ENCODE data around the gene C2orf76.

Gene C2orf76

GRCh38 chr2:119295688-119296375 is 70.8 kb downstream of the C2orf76 start:
- ATAC-seq: no peak
- no peak for TF ChIP-seq GLIS3 (CRISPR knock-in tag; IDR thresholded peaks at IDR 0.05)
- no peak for TF ChIP-seq RARB (CRISPR knock-in tag; IDR thresholded peaks at IDR 0.05)
- no peak for TF ChIP-seq ZFP30 (CRISPR knock-in tag; IDR thresholded peaks at IDR 0.05)
- no peak for TF ChIP-seq TSHZ2 (CRISPR knock-in tag; IDR thresholded peaks at IDR 0.05)
- TF ChIP-seq OSR1 (CRISPR knock-in tag; IDR thresholded peaks at IDR 0.05): no peak
- TF ChIP-seq CSDC2 (CRISPR knock-in tag; IDR thresholded peaks at IDR 0.05): no peak
- TF ChIP-seq, protein P1, sequence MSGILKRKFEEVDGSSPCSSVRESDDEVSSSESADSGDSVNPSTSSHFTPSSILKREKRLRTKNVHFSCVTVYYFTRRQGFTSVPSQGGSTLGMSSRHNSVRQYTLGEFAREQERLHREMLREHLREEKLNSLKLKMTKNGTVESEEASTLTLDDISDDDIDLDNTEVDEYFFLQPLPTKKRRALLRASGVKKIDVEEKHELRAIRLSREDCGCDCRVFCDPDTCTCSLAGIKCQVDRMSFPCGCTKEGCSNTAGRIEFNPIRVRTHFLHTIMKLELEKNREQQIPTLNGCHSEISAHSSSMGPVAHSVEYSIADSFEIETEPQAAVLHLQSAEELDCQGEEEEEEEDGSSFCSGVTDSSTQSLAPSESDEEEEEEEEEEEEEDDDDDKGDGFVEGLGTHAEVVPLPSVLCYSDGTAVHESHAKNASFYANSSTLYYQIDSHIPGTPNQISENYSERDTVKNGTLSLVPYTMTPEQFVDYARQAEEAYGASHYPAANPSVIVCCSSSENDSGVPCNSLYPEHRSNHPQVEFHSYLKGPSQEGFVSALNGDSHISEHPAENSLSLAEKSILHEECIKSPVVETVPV (CRISPR knock-in tag; IDR thresholded peaks at IDR 0.05): no peak
- no peak for TF ChIP-seq ZFP3 (CRISPR knock-in tag; IDR thresholded peaks at IDR 0.05)
- no peak for TF ChIP-seq BACH2 (CRISPR knock-in tag; IDR thresholded peaks at IDR 0.05; ENCODE audit: borderline replicate concordance)
- TF ChIP-seq TCF4 (CRISPR knock-in tag; IDR thresholded peaks at IDR 0.05; ENCODE audit: borderline replicate concordance): no peak
- TF ChIP-seq, protein P2, sequence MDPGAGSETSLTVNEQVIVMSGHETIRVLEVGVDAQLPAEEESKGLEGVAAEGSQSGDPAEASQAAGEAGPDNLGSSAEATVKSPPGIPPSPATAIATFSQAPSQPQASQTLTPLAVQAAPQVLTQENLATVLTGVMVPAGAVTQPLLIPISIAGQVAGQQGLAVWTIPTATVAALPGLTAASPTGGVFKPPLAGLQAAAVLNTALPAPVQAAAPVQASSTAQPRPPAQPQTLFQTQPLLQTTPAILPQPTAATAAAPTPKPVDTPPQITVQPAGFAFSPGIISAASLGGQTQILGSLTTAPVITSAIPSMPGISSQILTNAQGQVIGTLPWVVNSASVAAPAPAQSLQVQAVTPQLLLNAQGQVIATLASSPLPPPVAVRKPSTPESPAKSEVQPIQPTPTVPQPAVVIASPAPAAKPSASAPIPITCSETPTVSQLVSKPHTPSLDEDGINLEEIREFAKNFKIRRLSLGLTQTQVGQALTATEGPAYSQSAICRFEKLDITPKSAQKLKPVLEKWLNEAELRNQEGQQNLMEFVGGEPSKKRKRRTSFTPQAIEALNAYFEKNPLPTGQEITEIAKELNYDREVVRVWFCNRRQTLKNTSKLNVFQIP (CRISPR knock-in tag; IDR thresholded peaks at IDR 0.05; ENCODE audit: borderline replicate concordance, low read depth): no peak
- TF ChIP-seq ESRRG (CRISPR knock-in tag; IDR thresholded peaks at IDR 0.05): no peak

DNA sequence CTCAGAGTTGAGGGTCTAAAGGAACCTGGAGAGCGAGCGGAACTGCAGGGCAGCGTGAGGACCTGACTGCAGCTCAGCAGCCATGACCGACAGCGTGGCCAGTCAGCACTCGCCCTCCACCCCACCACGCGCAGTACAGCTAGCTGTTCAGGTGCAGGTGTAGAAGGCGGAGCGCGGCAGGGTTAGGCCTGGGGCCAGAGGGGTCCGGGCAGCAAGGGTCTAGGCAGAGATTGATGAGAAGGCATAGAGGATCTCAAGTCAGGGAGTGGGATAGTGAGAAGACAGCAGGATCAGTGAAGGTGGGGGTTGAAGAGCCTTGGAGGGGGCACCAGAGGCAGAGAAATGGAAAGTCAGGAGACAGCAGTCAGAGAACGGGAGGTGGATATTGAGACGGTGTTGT is 72.0 kb downstream of the C2orf76 start:
- no peak for ATAC-seq
- TF ChIP-seq ZNF565 (CRISPR knock-in tag; conservative IDR thresholded peaks at IDR 0.05; ENCODE audit: low read depth): no peak

- ATAC-seq: no peak
- TF ChIP-seq RARB (CRISPR knock-in tag; IDR thresholded peaks at IDR 0.05) (no peak), ZNF70 (CRISPR knock-in tag; IDR thresholded peaks at IDR 0.05) (no peak), ISL1 (CRISPR knock-in tag; IDR thresholded peaks at IDR 0.05) (no peak), ARNTL (CRISPR knock-in tag; IDR thresholded peaks at IDR 0.05; ENCODE audit: borderline replicate concordance, low read depth) (no peak), ZFP30 (CRISPR knock-in tag; IDR thresholded peaks at IDR 0.05) (no peak), TCF4 (CRISPR knock-in tag; IDR thresholded peaks at IDR 0.05; ENCODE audit: borderline replicate concordance) (no peak), PPARA (CRISPR knock-in tag; IDR thresholded peaks at IDR 0.05; ENCODE audit: borderline replicate concordance) (no peak), CREB5 (CRISPR knock-in tag; IDR thresholded peaks at IDR 0.05; ENCODE audit: low read depth) (no peak), BACH2 (CRISPR knock-in tag; IDR thresholded peaks at IDR 0.05; ENCODE audit: borderline replicate concordance) (no peak), ESRRG (CRISPR knock-in tag; IDR thresholded peaks at IDR 0.05) (no peak), GLIS3 (CRISPR knock-in tag; IDR thresholded peaks at IDR 0.05) (no peak), ZNF8 (CRISPR knock-in tag; IDR thresholded peaks at IDR 0.05) (no peak), ZC3H10 (CRISPR knock-in tag; IDR thresholded peaks at IDR 0.05) (no peak), OSR1 (CRISPR knock-in tag; IDR thresholded peaks at IDR 0.05) (no peak), TSHZ2 (CRISPR knock-in tag; IDR thresholded peaks at IDR 0.05) (no peak)
- TF ChIP-seq, protein P2 (CRISPR knock-in tag; IDR thresholded peaks at IDR 0.05; ENCODE audit: borderline replicate concordance, low read depth): no peak
- TF ChIP-seq, protein P3, sequence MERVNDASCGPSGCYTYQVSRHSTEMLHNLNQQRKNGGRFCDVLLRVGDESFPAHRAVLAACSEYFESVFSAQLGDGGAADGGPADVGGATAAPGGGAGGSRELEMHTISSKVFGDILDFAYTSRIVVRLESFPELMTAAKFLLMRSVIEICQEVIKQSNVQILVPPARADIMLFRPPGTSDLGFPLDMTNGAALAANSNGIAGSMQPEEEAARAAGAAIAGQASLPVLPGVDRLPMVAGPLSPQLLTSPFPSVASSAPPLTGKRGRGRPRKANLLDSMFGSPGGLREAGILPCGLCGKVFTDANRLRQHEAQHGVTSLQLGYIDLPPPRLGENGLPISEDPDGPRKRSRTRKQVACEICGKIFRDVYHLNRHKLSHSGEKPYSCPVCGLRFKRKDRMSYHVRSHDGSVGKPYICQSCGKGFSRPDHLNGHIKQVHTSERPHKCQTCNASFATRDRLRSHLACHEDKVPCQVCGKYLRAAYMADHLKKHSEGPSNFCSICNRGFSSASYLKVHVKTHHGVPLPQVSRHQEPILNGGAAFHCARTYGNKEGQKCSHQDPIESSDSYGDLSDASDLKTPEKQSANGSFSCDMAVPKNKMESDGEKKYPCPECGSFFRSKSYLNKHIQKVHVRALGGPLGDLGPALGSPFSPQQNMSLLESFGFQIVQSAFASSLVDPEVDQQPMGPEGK (CRISPR knock-in tag; IDR thresholded peaks at IDR 0.05; ENCODE audit: borderline replicate concordance): no peak
These were observed 72.7 kb downstream of the C2orf76 start for GRCh38 chr2:119293900-119294299.
